ENCODE data around the gene TMEM121. TPM values are rescaled to one million over a fixed set of nuclear protein-coding genes. Genes with fewer than 3 reads are reported as not detected.

TMEM121 gene
- total and polyA plus RNA-seq, 2 of the 8 experiments (the other 6 are each of a cell fraction or from before 2014, with no cell fraction given): 1.9 TPM; not detected in 1

- peak overlapping the region; percentile 92; the same call in 1 of the 2 replicates for H4K8ac ChIP-seq (ENCODE audit: extremely low read depth, insufficient read depth, low read length)
- no peak overlapping the region for H2BK20ac ChIP-seq (ENCODE audit: low read length)
- H4K20me1 ChIP-seq (replicated peaks in 1 of 2; ENCODE audit: control insufficient read depth in 1 of 2, insufficient read depth in 2 of 2, low read length in 2 of 2): peaks cover 4 to 12% of the 10 kb centered on the region in 2 experiments
- CTCF ChIA-PET (ENCODE audit: partially characterized antibody): interaction anchor here (0.8 to 5.0 kb wide), 19 partner anchors 8 to 309 kb away, joined by 3 to 70 read pairs (median 5); no protein-coding TSS in a partner anchor
- no peak overlapping the region for H2BK15ac ChIP-seq (ENCODE audit: low read length)
- no peak overlapping the region for H3K56ac ChIP-seq (replicated peaks; ENCODE audit: insufficient read length, low read depth, low read length)
- peak overlapping the region in 1 of 4 experiments; percentile 56; a peak in 3 of 7 replicates for H3K9ac ChIP-seq (replicated peaks in 1 of 4; ENCODE audit: extremely low read depth in 1 of 4, low read depth in 3 of 4, low read length in 3 of 4)
- H2BK120ac ChIP-seq (replicated peaks; ENCODE audit: low read depth, low read length): no peak overlapping the region
- no peak overlapping the region for H2AK5ac ChIP-seq (ENCODE audit: low read depth, low read length)
- no peaks in the 10 kb centered on the region for H3K9me3 ChIP-seq (ENCODE audit: insufficient read depth in 2 of 2, low read depth in 1 of 2, low read length in 1 of 2)
- peaks cover 0 to 35% (median 20%) of the 10 kb centered on the region in 4 experiments; a peak in 5 of 7 replicates for H3K4me1 ChIP-seq (replicated peaks in 1 of 4; ENCODE audit: control insufficient read depth in 3 of 4, insufficient read depth in 4 of 4, low read length in 3 of 4)
- no peak overlapping the region for H4K5ac ChIP-seq (ENCODE audit: insufficient read length, low read depth, low read length)
- no peak overlapping the region for H3K4ac ChIP-seq (replicated peaks; ENCODE audit: insufficient read length, low read depth, low read length)
- no peak overlapping the region for H4K91ac ChIP-seq (replicated peaks; ENCODE audit: insufficient read length, low read length)
- H3K23me2 ChIP-seq (ENCODE audit: low read depth, low read length): peaks cover 2% of the 10 kb centered on the region; the same call in 1 of the 2 replicates
- H3K27me3 ChIP-seq (replicated peaks in 1 of 4; ENCODE audit: control insufficient read depth in 3 of 4, extremely low read depth in 1 of 4, insufficient read depth in 3 of 4, low read length in 3 of 4): peaks cover 50 to 99% (median 82%) of the 10 kb centered on the region in 4 experiments
- DNase-seq (ENCODE audit: low read depth in 1 of 2, low spot score in 2 of 2) (peak in 1 of 2 experiments; percentile 81), FAIRE-seq (no peak)
- no peak overlapping the region for H3K27ac ChIP-seq (ENCODE audit: low read depth, low read length)
- H3K4me3 ChIP-seq (ENCODE audit: extremely low read depth in 1 of 4, insufficient read depth in 2 of 4, low read depth in 3 of 4, low read length in 4 of 4): peak overlapping the region in 2 of 4 experiments; percentile 14 to 25; a peak in 4 of 8 replicates
- H3K79me1 ChIP-seq (ENCODE audit: low read depth, low read length): no peaks in the 10 kb centered on the region
- peak overlapping the region; percentile 80; the same call in 1 of the 2 replicates for H2BK12ac ChIP-seq (ENCODE audit: low read depth, low read length)
- peaks cover 0 to 3% (median 0%) of the 10 kb centered on the region in 4 experiments; a peak in 1 of 8 replicates for H3K36me3 ChIP-seq (ENCODE audit: control insufficient read depth in 2 of 4, insufficient read depth in 4 of 4, low read length in 3 of 4)
- H3K79me2 ChIP-seq (ENCODE audit: control insufficient read depth in 1 of 2, insufficient read depth in 2 of 2, low read length in 2 of 2): no peaks in the 10 kb centered on the region
- no peak overlapping the region for H3K23ac ChIP-seq (ENCODE audit: insufficient read length)
- H3K4me2 ChIP-seq (ENCODE audit: insufficient read depth in 1 of 2, low read depth in 2 of 2, low read length in 2 of 2): peak overlapping the region; percentile 21 to 84; a peak in 3 of 4 replicates
- 9% methylated on average over 15 of the region's 18 CpGs; no CpG with 5 or more reads in 1 of the 2 experiments for WGBS, 2 experiments (ENCODE audit: extremely low coverage in 1 of 2, insufficient coverage in 1 of 2, insufficient read length in 1 of 2, insufficient replicate concordance in 2 of 2, low coverage in 1 of 2, low lambda C conversion rate in 2 of 2, missing lambda C conversion rate in 1 of 2)
- H3K18ac ChIP-seq (ENCODE audit: extremely low read depth, low read length): no peak overlapping the region
- peak overlapping the region; percentile 24; the same call in 1 of the 2 replicates for H2BK5ac ChIP-seq (ENCODE audit: low read depth, low read length)
- H2AFZ ChIP-seq (ENCODE audit: low read length): no peak overlapping the region
- POLR2A ChIA-PET (ENCODE audit: partially characterized antibody): interaction anchor here (0.5 to 1.6 kb wide), 7 partner anchors 8 to 323 kb away, joined by 3 to 8 read pairs (median 4); no protein-coding TSS in a partner anchor
- H3K14ac ChIP-seq (ENCODE audit: insufficient read length): no peak overlapping the region
- peak; percentile 34 for TF ChIP-seq SAP30 (IDR thresholded peaks at IDR 0.05; ENCODE audit: insufficient read depth, insufficient replicate concordance, low read length)
- 0 out of 4 replicates have a peak, but pooled peaks of 1 of the 2 experiments have one; percentile 55 for TF ChIP-seq SIN3A (conservative IDR thresholded peaks at IDR 0.05 in 1 of 2, IDR thresholded peaks at IDR 0.05 in 1 of 2; ENCODE audit: low read depth in 1 of 2, low read length in 2 of 2)
- TF ChIP-seq SP1 (IDR thresholded peaks at IDR 0.05; ENCODE audit: low read depth, low read length): 0 out of 2 replicates have a peak, but pooled peaks have one; percentile 53
- TF ChIP-seq CHD2 (IDR thresholded peaks at IDR 0.05; ENCODE audit: low read length): peak; percentile 55
- TF ChIP-seq JUND (IDR thresholded peaks at IDR 0.05; ENCODE audit: low read length): peak; percentile 67
Measured at GRCh38 chr14:105481886-105482457, 44.4 kb upstream of the TMEM121 start.

Data from H1 (cell line).